ENCODE measurements around the gene TRIM9. TPM values are rescaled to one million over a fixed set of nuclear protein-coding genes. Genes with fewer than 3 reads are reported as not detected.

TRIM9 gene
- polyA plus RNA-seq, 4 donors: 1.0 to 3.2 (median 2.4) TPM

DNA sequence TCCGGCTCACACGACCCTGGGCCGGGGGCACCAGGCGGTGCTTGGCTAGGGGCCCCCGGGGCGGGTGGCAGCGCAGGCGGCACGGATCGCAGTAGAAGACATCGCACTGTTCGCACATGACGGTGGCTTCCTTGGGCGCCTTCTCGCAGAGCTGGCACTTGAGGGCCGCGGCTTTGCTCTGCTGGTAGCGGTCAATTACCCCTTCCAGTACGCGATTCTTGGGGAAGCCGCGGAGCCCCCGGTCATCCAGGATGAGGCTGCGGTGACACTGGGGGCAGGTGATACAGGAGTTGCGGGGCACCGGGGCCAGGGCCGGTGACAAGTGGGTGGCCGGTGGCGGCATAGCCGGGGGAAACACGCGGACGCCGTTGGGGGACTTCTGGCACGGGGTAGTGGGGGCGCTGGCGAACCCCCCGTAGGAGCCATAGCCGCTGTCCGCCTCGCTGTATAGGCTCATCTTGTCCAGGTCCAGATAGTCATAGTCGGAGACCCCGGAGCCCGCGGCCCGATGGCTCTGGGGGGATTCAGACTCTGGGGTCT is 553 bp downstream of the TRIM9 start:
- no peak for DNase-seq (ENCODE audit: low read depth in 4 of 4, low spot score in 2 of 4)

DNA sequence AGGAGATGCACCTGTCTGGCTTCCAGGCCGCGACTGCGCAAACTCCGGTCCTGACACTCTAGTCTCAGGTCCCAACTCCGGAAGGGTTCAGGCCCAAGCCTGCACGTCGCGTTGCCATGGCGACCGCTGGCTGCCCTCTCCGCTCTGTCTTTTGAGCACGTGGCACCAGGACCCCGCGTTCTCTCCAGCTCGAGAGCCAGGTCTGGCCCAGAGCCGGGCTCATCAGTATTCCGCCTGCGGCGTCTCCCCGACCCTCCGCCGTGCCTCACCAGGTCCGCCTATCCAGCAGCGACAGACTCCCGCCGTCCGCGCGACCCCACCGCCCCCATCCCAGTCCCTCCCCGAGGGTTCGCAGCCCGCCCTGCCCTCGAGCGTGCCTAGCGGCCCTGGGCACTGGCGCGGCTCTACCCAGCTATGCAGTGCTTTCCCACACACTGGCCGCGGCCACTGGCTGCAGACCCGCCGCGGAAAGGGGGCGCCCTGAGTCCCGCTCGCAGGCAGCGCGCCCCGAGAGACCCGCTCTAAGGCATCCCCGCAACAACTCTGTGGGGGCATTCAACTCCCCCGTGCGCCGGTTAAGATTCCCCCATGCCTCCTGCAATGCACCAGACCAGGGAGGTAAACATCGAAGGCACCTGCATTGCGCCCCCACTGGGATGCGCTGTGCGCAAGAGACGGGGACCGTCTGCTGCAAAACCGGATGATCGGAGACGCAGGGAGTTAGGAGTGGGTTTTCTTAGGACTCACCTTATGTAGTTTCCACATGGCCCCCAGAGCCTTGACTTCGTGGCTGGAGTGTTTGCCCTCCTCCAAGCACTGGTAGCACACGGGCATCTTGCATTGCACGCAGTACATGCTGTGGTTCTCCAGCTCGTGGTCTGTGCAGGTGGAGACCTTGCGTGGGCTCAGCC is 1.3 kb downstream of the TRIM9 start:
- peak in 1 of 4 donors; percentile 23 for DNase-seq (ENCODE audit: low read depth in 4 of 4, low spot score in 2 of 4)

DNA sequence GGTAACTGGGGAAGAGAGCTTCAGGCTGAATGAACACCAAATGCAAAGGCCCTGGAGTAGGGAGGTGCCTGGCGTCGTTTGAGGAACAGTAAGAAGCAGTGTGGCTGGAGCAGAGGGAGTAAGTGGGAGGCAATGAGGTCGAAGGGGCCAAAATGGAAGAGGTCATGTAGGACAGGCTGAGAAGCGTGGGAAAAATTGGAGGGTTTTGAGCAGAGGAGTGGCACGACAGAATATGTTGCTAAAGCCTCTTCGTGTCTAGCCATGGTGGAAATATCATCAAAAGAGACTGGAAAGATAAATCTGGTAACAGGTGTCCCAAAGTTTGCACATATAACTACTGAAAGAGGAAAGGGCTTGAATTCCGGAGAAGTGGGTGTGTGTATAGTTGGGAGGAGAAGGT is 1.9 kb downstream of the TRIM9 start:
- DNase-seq (ENCODE audit: low read depth in 4 of 4, low spot score in 2 of 4): no peak

DNA sequence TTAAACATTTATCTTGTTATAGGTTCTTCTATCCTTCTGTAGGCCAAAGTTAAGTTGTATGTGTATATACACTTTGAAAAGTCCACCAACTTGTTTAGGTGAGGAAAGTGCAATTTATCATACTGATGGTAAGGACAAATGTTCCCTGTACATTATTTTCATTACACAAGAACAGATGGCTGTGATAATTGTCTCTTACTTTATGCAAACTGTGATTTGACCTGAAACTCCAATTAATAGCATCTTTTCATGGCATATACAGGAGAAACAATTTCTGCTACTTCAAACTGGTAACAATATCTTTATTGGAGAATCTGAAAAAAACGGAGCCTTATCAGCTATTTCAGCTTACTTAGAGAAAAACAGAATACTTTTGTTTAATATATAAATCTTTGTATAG is 5.6 kb downstream of the TRIM9 start:
- no peak for DNase-seq (ENCODE audit: low read depth in 4 of 4, low spot score in 2 of 4)

DNA sequence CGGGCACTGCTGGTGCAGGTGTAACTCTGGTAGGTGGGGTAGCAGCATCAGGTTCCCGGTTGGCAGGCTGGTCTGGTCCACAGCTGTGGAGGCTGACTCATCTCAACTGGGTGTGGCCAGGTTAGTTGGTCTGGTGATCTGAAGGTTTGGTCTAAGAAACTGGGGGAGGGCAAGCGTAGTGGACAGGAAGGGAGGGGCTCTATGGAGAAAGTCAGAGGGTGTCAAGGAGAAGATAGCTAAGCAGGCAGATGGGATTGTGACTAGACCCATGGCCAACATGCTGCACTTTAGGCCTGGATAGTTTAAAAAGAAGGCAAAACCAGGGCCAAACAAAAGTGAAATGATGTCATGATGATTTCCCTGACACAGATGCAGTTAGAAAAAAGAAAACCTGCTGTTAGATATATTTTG is 7.9 kb downstream of the TRIM9 start:
- no peak for DNase-seq (ENCODE audit: low read depth in 4 of 4, low spot score in 2 of 4)

DNA sequence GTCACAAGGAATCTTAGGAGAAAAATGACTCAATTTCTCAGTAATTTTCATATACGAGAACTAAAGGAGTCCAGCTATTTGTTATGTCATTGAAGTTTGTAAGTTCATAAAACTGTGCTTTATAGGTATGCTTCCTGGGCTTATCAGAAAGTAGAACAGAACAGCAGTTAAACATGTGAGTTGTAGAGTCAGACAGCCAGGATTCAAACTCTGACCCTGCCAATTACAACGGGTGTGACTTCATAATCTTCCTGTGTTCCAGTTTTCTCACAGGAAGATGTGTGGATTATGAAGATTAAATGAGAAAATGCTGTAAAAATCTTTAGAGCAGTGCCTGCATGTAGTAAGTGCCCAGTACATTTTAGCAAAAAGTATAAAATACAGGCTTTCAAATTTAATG is 8.9 kb downstream of the TRIM9 start:
- no peak for DNase-seq (ENCODE audit: low read depth in 4 of 4, low spot score in 2 of 4)

DNA sequence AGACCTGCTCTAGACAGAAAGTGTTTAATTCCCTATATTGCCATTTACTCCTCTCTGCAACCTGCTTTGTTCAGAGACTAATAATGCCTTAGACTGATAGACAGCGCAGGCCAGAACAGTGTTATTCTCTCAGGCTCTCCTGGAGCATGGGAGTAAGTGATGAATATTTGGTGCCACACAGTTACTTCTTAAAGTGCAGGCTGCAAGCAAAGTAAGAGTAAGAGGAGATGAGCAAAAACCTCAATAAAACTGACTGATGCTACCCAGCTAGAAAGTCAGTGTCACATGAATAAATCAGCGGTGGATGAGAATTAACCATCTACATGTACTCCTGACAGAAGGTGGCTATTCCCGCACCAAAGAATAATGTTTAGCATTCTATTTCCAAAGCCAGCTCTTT is 9.9 kb downstream of the TRIM9 start:
- no peak for DNase-seq (ENCODE audit: low read depth in 4 of 4, low spot score in 2 of 4)

DNA sequence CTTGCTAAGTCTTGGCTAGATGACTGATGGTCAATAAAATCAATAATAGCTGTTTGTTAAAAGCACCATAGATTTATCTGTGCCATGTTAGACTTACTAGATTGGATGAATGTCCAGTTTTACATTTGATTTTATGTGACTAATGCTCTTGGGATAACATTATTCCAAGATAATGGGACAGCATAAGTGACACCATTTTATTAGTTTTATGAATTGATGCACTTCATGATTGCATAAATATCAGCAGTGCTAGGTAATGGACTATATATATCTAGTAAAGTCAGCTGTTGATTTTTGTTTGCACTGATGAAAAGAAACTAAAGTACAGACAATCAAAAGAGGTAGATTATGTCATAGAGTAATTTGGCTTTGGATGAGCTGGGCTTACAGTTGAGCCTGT is 10.4 kb downstream of the TRIM9 start:
- DNase-seq (ENCODE audit: low read depth in 4 of 4, low spot score in 2 of 4): no peak

DNA sequence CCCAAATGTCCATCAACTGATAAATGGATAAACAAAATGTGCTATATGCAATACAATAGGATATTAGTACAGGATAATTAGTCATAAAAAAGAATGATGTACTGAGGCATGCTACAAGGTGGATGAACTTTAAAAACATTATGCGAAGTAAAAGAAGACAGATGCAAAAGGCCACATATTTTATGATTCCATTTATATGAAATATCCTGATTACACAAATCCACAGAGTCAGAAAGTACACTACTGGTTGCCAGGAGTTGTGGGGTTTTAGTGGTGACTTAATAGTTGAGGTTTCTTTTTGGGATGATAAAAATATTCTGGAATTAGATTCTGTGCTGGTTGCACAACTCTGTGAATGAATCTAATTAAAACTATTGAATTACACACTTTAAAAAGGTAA is 12.6 kb downstream of the TRIM9 start:
- DNase-seq (ENCODE audit: low read depth in 4 of 4, low spot score in 2 of 4): no peak

DNA sequence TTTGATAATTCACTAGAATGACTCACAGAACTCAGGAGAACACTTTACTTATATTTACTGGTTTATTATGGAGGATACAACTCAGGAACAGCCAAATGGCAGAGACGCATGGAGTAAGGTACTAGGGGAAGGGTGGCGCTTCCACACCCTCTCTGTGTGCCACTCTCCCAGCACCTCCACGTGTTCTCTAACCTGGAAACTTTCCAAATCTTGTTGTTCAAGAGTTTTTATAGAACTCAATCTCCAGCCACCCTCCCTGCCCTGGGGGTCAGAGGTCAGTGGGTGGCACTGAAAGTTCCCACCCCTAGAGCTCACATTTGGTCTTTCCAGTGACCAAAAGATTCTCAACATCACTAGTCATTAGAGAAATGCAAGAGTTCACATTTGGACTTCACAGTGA is 13.2 kb downstream of the TRIM9 start:
- DNase-seq (ENCODE audit: low read depth in 4 of 4, low spot score in 2 of 4): no peak

DNA sequence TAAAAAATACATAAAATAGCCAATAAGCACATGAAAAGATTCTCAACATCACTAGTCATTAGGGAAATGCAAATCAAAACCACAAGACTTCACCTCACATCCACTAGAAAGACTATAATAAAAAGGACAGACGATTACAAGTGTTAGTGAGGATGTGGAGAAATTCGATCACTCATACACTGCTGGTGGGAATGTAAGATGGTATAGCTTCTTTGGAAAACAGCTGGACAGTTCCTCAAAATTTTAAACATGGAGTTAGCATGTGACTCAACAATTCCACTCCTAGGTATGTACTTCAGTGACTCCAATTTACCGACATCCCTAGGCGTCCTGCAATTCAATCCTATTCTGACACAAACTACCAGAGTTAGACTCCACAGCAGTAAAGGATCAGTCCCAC is 13.7 kb downstream of the TRIM9 start:
- DNase-seq (ENCODE audit: low read depth in 4 of 4, low spot score in 2 of 4): no peak

DNA sequence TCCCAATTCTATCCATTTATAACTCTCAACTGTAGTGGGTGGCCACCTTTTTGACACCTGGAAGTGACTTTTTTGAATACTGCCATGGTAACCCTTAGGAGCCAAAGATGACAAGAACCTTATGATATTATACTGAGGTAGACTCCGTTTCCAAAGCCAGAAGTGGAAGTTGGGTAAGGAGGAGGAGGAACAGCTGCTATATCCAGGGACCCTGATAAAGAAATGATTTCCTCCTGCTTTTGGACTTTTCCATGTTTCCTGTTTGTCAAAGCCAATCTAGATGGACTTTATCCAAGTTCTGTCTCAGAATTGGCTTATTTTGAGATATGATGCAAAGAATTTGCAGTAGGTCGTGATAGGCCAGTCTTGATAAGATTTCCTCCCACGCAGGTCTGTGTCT is 14.3 kb downstream of the TRIM9 start:
- no peak for DNase-seq (ENCODE audit: low read depth in 4 of 4, low spot score in 2 of 4)

DNA sequence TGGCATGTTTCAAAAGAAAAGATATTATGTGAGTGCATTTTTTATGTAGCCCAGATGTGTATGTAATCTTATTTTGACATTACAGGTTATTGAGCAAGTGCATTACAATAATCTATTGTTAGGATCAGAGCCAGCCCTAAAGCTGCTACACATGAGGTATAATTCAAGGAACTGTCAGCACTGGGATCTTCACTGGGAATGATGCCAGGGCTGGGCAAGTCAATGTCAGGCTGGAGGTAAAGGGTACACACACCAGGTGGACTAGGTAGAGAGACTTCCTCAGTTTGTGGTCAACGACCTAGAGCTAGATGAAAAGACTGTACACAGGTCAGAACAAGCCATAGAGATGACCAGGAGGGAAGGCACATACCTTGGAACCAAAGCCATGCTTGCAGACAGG is 15.4 kb downstream of the TRIM9 start:
- no peak for DNase-seq (ENCODE audit: low read depth in 4 of 4, low spot score in 2 of 4)

DNA sequence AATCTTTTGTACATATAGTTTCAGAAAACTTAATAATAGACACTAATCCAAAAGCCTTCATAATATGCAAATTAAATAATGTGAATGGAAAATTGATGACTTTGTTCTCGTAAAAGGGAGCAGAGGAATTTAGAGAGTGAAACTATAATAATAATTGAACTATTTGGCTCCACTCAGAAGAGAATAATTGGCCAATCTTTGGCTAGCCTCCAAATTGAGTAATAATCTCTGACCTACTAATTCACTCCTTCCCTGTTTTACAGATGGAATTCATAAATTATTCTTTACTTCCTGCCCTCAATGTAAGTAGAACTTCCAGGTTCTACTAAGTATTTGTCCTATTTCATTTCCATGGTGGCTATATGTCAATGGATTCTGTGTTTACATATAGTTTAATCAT is 15.8 kb downstream of the TRIM9 start:
- no peak for DNase-seq (ENCODE audit: low read depth in 4 of 4, low spot score in 2 of 4)

DNA sequence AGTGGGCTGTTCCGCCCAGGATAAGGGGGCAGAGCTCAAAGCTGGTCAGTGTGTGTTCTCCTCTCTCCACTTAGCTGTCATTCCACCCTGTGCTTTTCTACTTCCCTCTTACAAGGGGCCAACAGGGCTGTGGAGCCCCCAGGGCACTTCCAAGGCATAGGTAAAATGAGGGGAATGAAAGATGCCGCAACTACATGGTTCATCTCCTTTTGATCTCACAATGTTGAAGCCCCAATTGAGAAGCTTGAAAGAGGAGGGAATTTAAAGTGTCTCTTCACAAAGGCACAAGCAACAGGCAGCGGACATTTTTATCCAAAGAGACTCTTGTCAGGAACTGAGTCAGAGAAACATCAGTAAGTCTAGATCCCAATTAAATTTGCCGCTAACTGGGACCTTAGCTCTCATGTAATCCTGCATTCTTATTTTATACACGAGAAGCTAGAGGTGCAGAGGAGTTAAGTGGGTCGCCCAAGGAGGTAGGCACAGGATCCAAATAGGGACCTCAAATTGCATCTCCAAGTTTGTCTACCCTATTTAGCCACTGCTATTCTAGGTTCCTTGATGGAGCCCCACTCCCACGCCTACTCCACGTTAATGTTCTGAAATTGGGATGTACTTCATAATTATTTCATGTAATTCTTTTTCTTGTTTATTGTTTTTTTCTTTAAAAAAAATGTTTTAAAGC is 20.1 kb downstream of the TRIM9 start:
- DNase-seq (ENCODE audit: low read depth in 4 of 4, low spot score in 2 of 4): no peak

DNA sequence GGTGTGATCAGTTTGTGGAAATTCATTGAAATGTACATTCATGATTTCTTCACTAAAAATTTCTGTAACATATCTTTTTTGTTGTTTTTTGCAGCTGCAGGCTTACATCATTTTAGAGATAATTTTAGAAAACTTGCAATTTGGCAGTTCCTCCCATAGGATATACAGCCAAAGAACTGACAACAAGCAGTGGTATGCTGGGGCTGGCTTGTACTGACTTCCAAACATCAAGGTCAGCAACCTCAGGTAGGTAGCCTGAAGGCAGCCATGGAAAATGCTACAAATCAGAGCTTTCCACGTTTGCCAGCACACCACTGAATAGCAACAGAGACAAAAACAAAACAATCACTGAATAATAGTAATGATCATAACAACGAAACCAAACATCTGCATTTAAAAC is 21.2 kb downstream of the TRIM9 start:
- DNase-seq (ENCODE audit: low read depth in 4 of 4, low spot score in 2 of 4): no peak

DNA sequence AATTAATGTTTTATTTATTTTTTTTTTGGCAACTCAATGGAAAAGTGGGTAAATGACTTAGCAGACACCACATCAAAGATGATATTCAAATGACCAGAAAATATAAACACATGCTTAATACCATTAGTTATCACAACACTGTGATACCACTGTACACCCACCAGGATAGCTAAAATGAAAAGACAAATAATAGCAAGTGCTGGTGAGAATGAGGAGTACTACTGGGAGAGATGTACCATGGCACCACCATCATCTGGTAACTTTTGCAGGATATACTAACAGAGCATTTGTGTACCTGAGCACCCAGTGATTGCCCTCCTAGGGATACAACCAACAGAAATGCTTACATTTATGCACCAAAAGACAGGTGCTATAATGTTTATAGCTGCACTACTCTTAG is 21.9 kb downstream of the TRIM9 start:
- DNase-seq (ENCODE audit: low read depth in 4 of 4, low spot score in 2 of 4): no peak

DNA sequence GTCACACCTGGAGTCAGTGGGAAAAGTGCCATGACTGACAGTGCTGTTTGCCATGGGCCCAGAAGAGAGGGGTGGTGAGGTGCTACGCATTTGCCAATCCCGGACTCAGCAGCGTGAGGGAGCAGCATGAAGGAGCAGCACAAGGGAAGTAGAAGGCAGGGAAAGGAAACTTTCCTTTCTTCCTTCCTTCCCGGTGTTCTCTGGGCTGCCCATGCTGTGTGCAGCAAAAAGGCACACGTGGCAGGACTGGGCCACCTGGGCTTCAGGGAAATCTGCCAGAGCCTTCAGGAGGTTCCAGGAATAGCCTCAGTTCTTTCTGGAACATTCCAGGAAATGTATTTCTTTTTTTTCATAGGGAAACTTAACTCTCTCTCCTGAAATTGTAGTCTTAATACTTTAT is 23.0 kb downstream of the TRIM9 start:
- no peak for DNase-seq (ENCODE audit: low read depth in 4 of 4, low spot score in 2 of 4)

DNA sequence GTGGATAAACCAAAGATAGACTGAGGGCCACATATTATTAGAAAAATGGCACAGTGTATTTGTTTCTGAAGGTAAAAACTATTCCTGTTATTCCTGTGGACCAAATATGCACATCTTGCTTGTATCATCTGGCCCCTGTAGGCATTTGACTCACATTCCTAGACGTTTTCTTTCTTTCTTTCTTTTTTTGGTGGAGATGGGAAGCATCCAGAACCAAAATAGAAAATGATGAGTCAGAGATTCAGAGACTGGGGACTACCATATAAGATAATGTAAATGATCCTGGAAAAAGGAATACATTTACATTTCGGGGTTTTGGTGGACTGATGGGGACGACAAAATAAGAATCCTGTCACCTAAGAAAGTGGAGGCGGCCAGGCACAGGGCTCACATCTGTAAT is 24.2 kb downstream of the TRIM9 start:
- DNase-seq (ENCODE audit: low read depth in 4 of 4, low spot score in 2 of 4): no peak

DNA sequence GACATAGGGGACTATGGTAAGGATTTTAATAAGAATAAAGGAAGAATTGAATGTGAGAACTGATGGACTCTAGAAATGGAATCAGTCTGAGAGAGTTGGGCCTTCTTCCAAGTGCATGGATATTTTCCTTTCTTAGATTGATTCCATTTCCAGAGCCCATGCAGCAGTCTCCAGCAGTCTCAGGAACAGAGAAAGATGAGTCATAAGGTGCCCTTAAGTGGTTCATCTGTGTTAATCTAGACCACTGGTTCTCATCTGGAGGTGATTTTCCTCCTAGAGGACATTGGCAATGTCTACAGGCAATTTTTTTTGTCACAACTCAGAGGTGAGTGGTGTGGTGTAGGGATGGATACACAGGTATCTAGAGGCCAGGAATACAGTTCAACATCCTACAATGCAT is 25.9 kb downstream of the TRIM9 start:
- no peak for DNase-seq (ENCODE audit: low read depth in 4 of 4, low spot score in 2 of 4)

DNA sequence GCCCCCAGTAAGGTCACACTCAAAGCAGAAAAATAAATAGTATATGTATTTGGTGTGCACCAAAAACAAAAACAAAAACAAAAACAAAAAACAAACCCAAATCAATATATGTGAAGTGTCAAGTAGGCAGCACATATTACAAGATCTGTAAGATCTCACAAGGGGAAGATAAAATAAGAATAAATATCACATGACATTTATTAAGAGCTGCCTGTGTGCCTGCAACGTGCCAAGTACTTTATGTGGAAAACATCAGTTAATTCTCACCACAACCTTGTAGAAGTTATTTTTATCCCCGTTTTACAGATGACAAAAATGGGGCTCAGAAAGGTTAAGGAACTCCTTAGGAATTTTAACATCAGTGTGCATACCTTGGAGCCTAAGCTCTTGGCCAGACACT is 26.6 kb downstream of the TRIM9 start:
- DNase-seq (ENCODE audit: low read depth in 4 of 4, low spot score in 2 of 4): no peak

DNA sequence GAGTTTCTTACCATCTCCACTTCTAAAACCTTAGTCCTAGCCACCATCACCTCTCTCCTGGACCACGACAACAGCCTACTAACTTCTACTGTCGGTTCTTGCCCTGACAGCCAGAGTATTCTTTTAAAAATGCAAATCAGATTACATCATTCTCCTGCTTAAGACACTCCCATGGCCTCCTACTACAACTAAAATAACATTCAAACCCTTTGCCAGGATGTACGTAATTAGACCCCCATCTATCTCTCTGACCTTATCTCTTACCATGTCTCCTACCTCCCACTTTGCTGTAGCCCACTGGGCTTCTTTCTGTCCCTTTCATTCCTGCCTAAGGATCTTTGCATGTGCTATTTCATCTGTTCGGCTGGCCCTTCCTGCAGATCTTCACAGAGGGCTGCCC is 27.6 kb downstream of the TRIM9 start:
- no peak for DNase-seq (ENCODE audit: low read depth in 4 of 4, low spot score in 2 of 4)

Data from left renal cortex interstitium (tissue), 4 donors.